K562 (cell line): ENCODE measurements around the gene CPNE6. TPM values are rescaled to one million over a fixed set of nuclear protein-coding genes. Genes with fewer than 3 reads are reported as not detected.
A peak's percentile ranks its signal among the peaks of the same experiment; 100 is the strongest.

Source experiments
- BHLHE40 ChIP-seq: IDR thresholded peaks from 2 replicates; pipeline ENCODE4 v1.6.1; 2011; ENCODE audit warnings: low read length, improper control_type of control experiment
- CEBPG ChIP-seq, 3 experiments: fragments of 200-800 bp in 1 of 3; sonication (Bioruptor generic) in 1 of 3; sonication (generic) in 1 of 3; formaldehyde crosslinking in 1 of 3; IDR thresholded peaks in 2 of 3; conservative IDR thresholded peaks in 1 of 3; 2 replicates each; pipeline versions ENCODE4 v1.6.1 to v1.8.0; 2016 to 2022; ENCODE audit warnings: missing compliant biosample characterization in 2 of 3, missing genetic modification characterization in 2 of 3, mild to moderate bottlenecking in 1 of 3, missing genetic modification reagents in 1 of 3
- CREB3L1 ChIP-seq: fragments of 450-650 bp; IDR thresholded peaks from 2 replicates; pipeline ENCODE4 v1.6.1; 2014; ENCODE audit warnings: low read depth, mild to moderate bottlenecking, moderate library complexity, borderline replicate concordance
- FOXK1 ChIP-seq: sonication (generic); formaldehyde crosslinking; IDR thresholded peaks from 2 replicates; pipeline ENCODE4 v1.8.0; 2022; ENCODE audit warnings: missing genetic modification reagents, mild to moderate bottlenecking, borderline replicate concordance
- HES1 ChIP-seq: fragments of 450-650 bp; IDR thresholded peaks from 2 replicates; pipeline ENCODE4 v1.6.1; 2016; ENCODE audit warnings: low read depth, mild to moderate bottlenecking, moderate library complexity
- MITF ChIP-seq: IDR thresholded peaks from 2 replicates; pipeline ENCODE4 v1.6.1; 2014; ENCODE audit warnings: antibody characterized with exemption
- MTA1 ChIP-seq: fragments of 450-650 bp; IDR thresholded peaks from 2 replicates; pipeline ENCODE4 v1.6.1; 2017; ENCODE audit warnings: borderline replicate concordance
- RAD21 ChIP-seq, 2 experiments: fragments of 250-450 bp in 1 of 2; fragments of 450-650 bp in 1 of 2; sonication (Bioruptor Pico) in 1 of 2; formaldehyde crosslinking in 1 of 2; IDR thresholded peaks in 1 of 2; conservative IDR thresholded peaks in 1 of 2; 2 replicates each; pipeline versions ENCODE4 v1.4.0 to v1.8.0; 2020 to 2022; ENCODE audit warnings: mild to moderate bottlenecking in 2 of 2, moderate library complexity in 1 of 2
- RBBP5 ChIP-seq: fragments of 200-600 bp; sonication (generic); IDR thresholded peaks from 2 replicates; pipeline ENCODE4 v1.6.1; 2012; ENCODE audit warnings: borderline replicate concordance, mild to moderate bottlenecking, low read length, control low read depth, inconsistent platforms; ENCODE audit not compliant: insufficient read depth, poor library complexity, severe bottlenecking
- RBFOX2 ChIP-seq: fragments of 200-400 bp; formaldehyde crosslinking; IDR thresholded peaks from 2 replicates; pipeline ENCODE4 v1.6.1; 2017; ENCODE audit warnings: low read depth, mild to moderate bottlenecking, low read length, moderate library complexity
- RBM34 ChIP-seq: fragments of 200-400 bp; formaldehyde crosslinking; IDR thresholded peaks from 2 replicates; pipeline ENCODE4 v1.6.1; 2018; ENCODE audit warnings: low read length, borderline replicate concordance; ENCODE audit not compliant: insufficient read depth
- SIN3A ChIP-seq, 2 experiments: fragments of 150-350 bp in 1 of 2; IDR thresholded peaks; 2 replicates each; pipeline ENCODE4 v1.6.1; 2011 to 2016; ENCODE audit warnings: borderline replicate concordance in 2 of 2, low read depth in 2 of 2, low read length in 2 of 2, mild to moderate bottlenecking in 2 of 2, moderate library complexity in 2 of 2; ENCODE audit not compliant: control insufficient read depth in 1 of 2
- TEAD4 ChIP-seq, 2 experiments: sonication (generic) in 1 of 2; formaldehyde crosslinking in 1 of 2; IDR thresholded peaks; 2 replicates each; pipeline versions ENCODE4 v1.6.1 to v1.8.0; 2012 to 2022; ENCODE audit warnings: borderline replicate concordance in 1 of 2, inconsistent platforms in 1 of 2, low read length in 1 of 2, mild to moderate bottlenecking in 1 of 2, missing genetic modification reagents in 1 of 2
- TSC22D4 ChIP-seq: fragments of 450-650 bp; IDR thresholded peaks from 2 replicates; pipeline ENCODE4 v1.6.1; 2016; ENCODE audit warnings: missing genetic modification characterization, missing biosample characterization, control low read depth
- ZNF165 ChIP-seq: fragments of 250-450 bp; sonication (Bioruptor Pico); IDR thresholded peaks from 2 replicates; pipeline ENCODE4 v1.4.0; 2020; ENCODE audit warnings: borderline replicate concordance
- polyA plus RNA-seq, 8 experiments: library from polyadenylated mRNA; depleted of rRNA in 4 of 8; stranded (reverse) in 5 of 8; unstranded in 3 of 8; fragments of >200 nt; fragmentation: Nextera tagmentation in 2 of 8; fragmentation: Illumina TruSeq in 1 of 8; extraction: Ambion mirVana in 2 of 8; extraction: Trizol in 1 of 8; gene quantifications; 2 replicates each; pipeline versions ENCODE4 v1.2.1 to v1.2.3, GENCODE V29; 2011 to 2014; ENCODE audit warnings: inconsistent platforms in 1 of 8, missing spikeins in 1 of 8
- total RNA-seq, 7 experiments: library from RNA; depleted of rRNA in 6 of 7; stranded (reverse); fragments of >200 nt in 6 of 7; fragmentation: Illumina TruSeq in 2 of 7; extraction: Trizol in 2 of 7; gene quantifications; 2 replicates each; pipeline versions ENCODE4 v1.2.1 to v1.2.3, GENCODE V29; 2011 to 2021; ENCODE audit warnings: low replicate concordance in 1 of 7
- TF ChIP-seq, protein P1 (sequence below), 3 experiments: fragments of 200-800 bp in 1 of 3; fragments of 250-450 bp in 1 of 3; fragments of 450-650 bp in 1 of 3; sonication (Bioruptor Pico) in 1 of 3; sonication (Bioruptor generic) in 1 of 3; formaldehyde crosslinking in 1 of 3; IDR thresholded peaks; 2 replicates each; pipeline versions ENCODE4 v1.6.1 to v1.8.0; 2016 to 2022; ENCODE audit warnings: mild to moderate bottlenecking in 2 of 3, missing genetic modification characterization in 2 of 3, missing compliant biosample characterization in 1 of 3, moderate library complexity in 1 of 3

CPNE6 gene
- total and polyA plus RNA-seq, 9 of the 15 experiments (the other 6 are each of a cell fraction or from before 2014, with no cell fraction given): not detected

DNA sequence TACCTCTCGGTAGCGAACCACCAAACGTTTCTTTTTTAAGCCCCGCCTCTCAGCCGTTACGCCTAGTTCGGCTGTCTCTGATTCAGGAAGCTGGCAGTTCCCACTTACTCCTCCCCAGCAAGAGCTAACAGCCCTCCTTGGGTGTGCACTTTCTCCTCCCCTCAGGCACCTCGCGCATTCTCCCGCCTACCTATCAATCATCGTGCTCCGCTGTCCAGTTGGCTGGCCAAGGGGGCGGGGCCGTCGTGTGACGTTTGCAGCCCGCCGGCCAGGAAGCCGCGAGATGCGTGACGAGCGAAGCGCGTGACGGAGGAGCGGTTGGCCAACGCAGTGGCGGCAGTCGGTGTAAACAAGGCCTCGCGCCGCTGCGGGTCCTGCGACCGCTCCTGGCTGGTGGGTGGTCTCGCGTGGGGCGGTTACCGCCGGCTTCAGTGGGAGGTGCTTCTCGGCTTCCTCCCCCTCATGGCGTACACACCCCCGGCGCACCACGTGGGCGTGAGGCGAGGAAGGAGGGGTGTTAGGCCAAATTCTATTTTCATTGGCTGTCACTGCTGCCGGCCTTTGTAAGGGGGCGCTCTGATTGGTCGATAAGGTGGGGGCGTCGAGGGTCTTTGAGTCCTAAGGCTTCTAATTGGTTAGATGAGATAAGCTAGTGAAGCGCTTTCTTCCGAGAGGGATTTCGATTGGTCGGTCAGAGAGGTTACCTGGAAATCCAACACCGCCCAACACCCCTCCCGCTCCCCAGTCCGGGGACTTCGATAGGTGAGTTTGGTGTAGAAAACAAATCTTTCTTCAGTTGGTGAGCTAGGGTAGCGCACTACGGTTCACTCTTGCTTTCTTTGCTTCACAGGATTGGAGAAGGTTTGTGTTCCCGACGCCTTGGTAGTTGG is 43.4 kb downstream of the CPNE6 start, which contains the start of the genes DCAF11 and NRL (continued):
- TF ChIP-seq RAD21 (CRISPR knock-in tag; conservative IDR thresholded peaks at IDR 0.05 in 1 of 2, IDR thresholded peaks at IDR 0.05 in 1 of 2): no peak
- TF ChIP-seq BHLHE40: peak; percentile 34
- peak; percentile 77 for TF ChIP-seq CEBPG (CRISPR knock-in tag; IDR thresholded peaks at IDR 0.05)
- TF ChIP-seq CEBPG (tag; conservative IDR thresholded peaks at IDR 0.05 in 1 of 2, IDR thresholded peaks at IDR 0.05 in 1 of 2): no peak
- no peak for TF ChIP-seq MTA1
- TF ChIP-seq SIN3A (IDR thresholded peaks at IDR 0.05; ENCODE audit: borderline replicate concordance in 2 of 2, control insufficient read depth in 1 of 2, low read depth in 2 of 2, low read length in 2 of 2): peak; percentile 79 to 80; a peak in 3 of 4 replicates
- TF ChIP-seq ZNF165: no peak
- TF ChIP-seq FOXK1 (CRISPR knock-in tag): peak; percentile 96
- peak; percentile 79 for TF ChIP-seq CREB3L1
- TF ChIP-seq TEAD4 (IDR thresholded peaks at IDR 0.05; ENCODE audit: low read length): 0 out of 2 replicates have a peak, but pooled peaks have one; percentile 5
- no peak for TF ChIP-seq TEAD4 (CRISPR knock-in tag; IDR thresholded peaks at IDR 0.05; ENCODE audit: borderline replicate concordance)
- TF ChIP-seq TSC22D4 (tag): no peak
- TF ChIP-seq, protein P1, sequence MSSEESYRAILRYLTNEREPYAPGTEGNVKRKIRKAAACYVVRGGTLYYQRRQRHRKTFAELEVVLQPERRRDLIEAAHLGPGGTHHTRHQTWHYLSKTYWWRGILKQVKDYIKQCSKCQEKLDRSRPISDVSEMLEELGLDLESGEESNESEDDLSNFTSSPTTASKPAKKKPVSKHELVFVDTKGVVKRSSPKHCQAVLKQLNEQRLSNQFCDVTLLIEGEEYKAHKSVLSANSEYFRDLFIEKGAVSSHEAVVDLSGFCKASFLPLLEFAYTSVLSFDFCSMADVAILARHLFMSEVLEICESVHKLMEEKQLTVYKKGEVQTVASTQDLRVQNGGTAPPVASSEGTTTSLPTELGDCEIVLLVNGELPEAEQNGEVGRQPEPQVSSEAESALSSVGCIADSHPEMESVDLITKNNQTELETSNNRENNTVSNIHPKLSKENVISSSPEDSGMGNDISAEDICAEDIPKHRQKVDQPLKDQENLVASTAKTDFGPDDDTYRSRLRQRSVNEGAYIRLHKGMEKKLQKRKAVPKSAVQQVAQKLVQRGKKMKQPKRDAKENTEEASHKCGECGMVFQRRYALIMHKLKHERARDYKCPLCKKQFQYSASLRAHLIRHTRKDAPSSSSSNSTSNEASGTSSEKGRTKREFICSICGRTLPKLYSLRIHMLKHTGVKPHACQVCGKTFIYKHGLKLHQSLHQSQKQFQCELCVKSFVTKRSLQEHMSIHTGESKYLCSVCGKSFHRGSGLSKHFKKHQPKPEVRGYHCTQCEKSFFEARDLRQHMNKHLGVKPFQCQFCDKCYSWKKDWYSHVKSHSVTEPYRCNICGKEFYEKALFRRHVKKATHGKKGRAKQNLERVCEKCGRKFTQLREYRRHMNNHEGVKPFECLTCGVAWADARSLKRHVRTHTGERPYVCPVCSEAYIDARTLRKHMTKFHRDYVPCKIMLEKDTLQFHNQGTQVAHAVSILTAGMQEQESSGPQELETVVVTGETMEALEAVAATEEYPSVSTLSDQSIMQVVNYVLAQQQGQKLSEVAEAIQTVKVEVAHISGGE (CRISPR knock-in tag; IDR thresholded peaks at IDR 0.05): no peak
- peak; percentile 5; the same call in 1 of the 2 replicates for TF ChIP-seq HES1
- TF ChIP-seq RBBP5: peak; percentile 61
- peak; percentile 71; the same call in 1 of the 2 replicates for TF ChIP-seq MITF
- TF ChIP-seq RBFOX2: peak; percentile 69
- no peak for TF ChIP-seq RBM34
